Measurements from ENCODE around the gene LRRK2.
"Not testable (repeated sequence)": the region's sequence is repeated elsewhere in the genome, so short reads cannot be mapped to it uniquely, and the experiment has no call there.

Gene LRRK2

GRCh38 chr12:40250652-40251051 is 25.9 kb downstream of the LRRK2 start:
- not testable (repeated sequence) for DNase-seq

- no peak for DNase-seq
Measured at GRCh38 chr12:40253936-40254335, 29.1 kb downstream of the LRRK2 start.

- DNase-seq, result no peak
Measured at GRCh38 chr12:40254455-40255085, 29.8 kb downstream of the LRRK2 start.

GRCh38 chr12:40258371-40258770 is 33.6 kb downstream of the LRRK2 start:
- DNase-seq, result no peak

GRCh38 chr12:40261937-40262336 is 37.1 kb downstream of the LRRK2 start:
- DNase-seq, result no peak

- DNase-seq, result no peak
Measured at GRCh38 chr12:40262657-40263056, 37.9 kb downstream of the LRRK2 start.

- no peak for DNase-seq
Measured at GRCh38 chr12:40263616-40264409, 39.0 kb downstream of the LRRK2 start.

- DNase-seq, result no peak
Measured at GRCh38 chr12:40271981-40272664, 47.3 kb downstream of the LRRK2 start.

- DNase-seq, result no peak
Measured at GRCh38 chr12:40281791-40282364, 57.1 kb downstream of the LRRK2 start.

- no peak for DNase-seq
Measured at GRCh38 chr12:40286583-40286982, 61.8 kb downstream of the LRRK2 start.

GRCh38 chr12:40287369-40287975 is 62.7 kb downstream of the LRRK2 start:
- no peak for DNase-seq

GRCh38 chr12:40292788-40293429 is 68.1 kb downstream of the LRRK2 start:
- DNase-seq, result no peak

GRCh38 chr12:40298341-40298740 is 73.5 kb downstream of the LRRK2 start:
- DNase-seq, result no peak

GRCh38 chr12:40300490-40300889 is 75.7 kb downstream of the LRRK2 start:
- DNase-seq, result no peak

GRCh38 chr12:40309001-40309400 is 84.2 kb downstream of the LRRK2 start:
- DNase-seq, result no peak

GRCh38 chr12:40310211-40310610 is 85.4 kb downstream of the LRRK2 start:
- no peak for DNase-seq

GRCh38 chr12:40312196-40312595 is 87.4 kb downstream of the LRRK2 start:
- DNase-seq, result no peak

- DNase-seq, result no peak
Measured at GRCh38 chr12:40312982-40313576, 88.3 kb downstream of the LRRK2 start.

GRCh38 chr12:40313928-40314327 is 89.1 kb downstream of the LRRK2 start:
- no peak for DNase-seq

- DNase-seq, result no peak
Measured at GRCh38 chr12:40314927-40315326, 90.1 kb downstream of the LRRK2 start.

- no peak for DNase-seq
Measured at GRCh38 chr12:40315375-40315774, 90.6 kb downstream of the LRRK2 start.

GRCh38 chr12:40324261-40324660 is 99.5 kb downstream of the LRRK2 start:
- DNase-seq, result no peak
